ENCODE results near the gene CASTOR1.

Gene CASTOR1

GRCh38 chr22:30235687-30236170, 53.6 kb downstream of the CASTOR1 start:
- TF ChIP-seq CTCF (IDR thresholded peaks at IDR 0.05; ENCODE audit: low read depth, low read length), result no peak
- Histone ChIP-seq H3K4me1 (no peaks in the 10 kb centered on the region), H3K9me3 (no peaks in the 10 kb centered on the region), H3K27me3 (no peaks in the 10 kb centered on the region), H3K36me3 (no peaks in the 10 kb centered on the region), H3K4me3 (ENCODE audit: low read depth, low read length) (no peak overlapping the region)
- no peak for DNase-seq

Measured in BE2C (cell line).